ENCODE measurements around the gene NECTIN1.

NECTIN1 gene

GRCh38 chr11:119666061-119666460 lies 62.9 kb downstream of the NECTIN1 start:
- no peak for TF ChIP-seq POLR2AphosphoS5 (IDR thresholded peaks at IDR 0.05; ENCODE audit: low read depth)
- TF ChIP-seq SPI1 (IDR thresholded peaks at IDR 0.05; ENCODE audit: borderline replicate concordance, low read depth): no peak
- no peak for TF ChIP-seq GABPA (IDR thresholded peaks at IDR 0.05; ENCODE audit: low read depth)
- no peak for TF ChIP-seq REST (IDR thresholded peaks at IDR 0.05; ENCODE audit: insufficient replicate concordance, low read depth)
- no peak for TF ChIP-seq CTCF (IDR thresholded peaks at IDR 0.05; ENCODE audit: insufficient read depth, low read length)
- Histone ChIP-seq H3K27me3 (ENCODE audit: insufficient read depth, poor library complexity, severe bottlenecking) (no peaks in the 10 kb centered on the region), H3K4me3 (replicated peaks; ENCODE audit: insufficient read depth, low read length) (no peak overlapping the region), H3K27ac (replicated peaks) (no peak overlapping the region)
- no peak for DNase-seq (ENCODE audit: low read depth in 1 of 2, low spot score in 1 of 2)

- Histone ChIP-seq H3K27me3 (ENCODE audit: insufficient read depth, poor library complexity, severe bottlenecking) (no peaks in the 10 kb centered on the region), H3K27ac (replicated peaks) (no peak overlapping the region), H3K4me3 (replicated peaks; ENCODE audit: insufficient read depth, low read length) (no peak overlapping the region)
- DNase-seq (ENCODE audit: low read depth in 1 of 2, low spot score in 1 of 2): no peak
- TF ChIP-seq CTCF (IDR thresholded peaks at IDR 0.05; ENCODE audit: insufficient read depth, low read length): no peak
- no peak for TF ChIP-seq REST (IDR thresholded peaks at IDR 0.05; ENCODE audit: insufficient replicate concordance, low read depth)
- no peak for TF ChIP-seq GABPA (IDR thresholded peaks at IDR 0.05; ENCODE audit: low read depth)
- TF ChIP-seq POLR2AphosphoS5 (IDR thresholded peaks at IDR 0.05; ENCODE audit: low read depth): no peak
- no peak for TF ChIP-seq SPI1 (IDR thresholded peaks at IDR 0.05; ENCODE audit: borderline replicate concordance, low read depth)
These were observed 64.1 kb downstream of the NECTIN1 start for GRCh38 chr11:119664701-119665420.

- Histone ChIP-seq H3K27ac (replicated peaks) (no peak overlapping the region), H3K27me3 (ENCODE audit: insufficient read depth, poor library complexity, severe bottlenecking) (no peaks in the 10 kb centered on the region), H3K4me3 (replicated peaks; ENCODE audit: insufficient read depth, low read length) (no peak overlapping the region)
- no peak for DNase-seq (ENCODE audit: low read depth in 1 of 2, low spot score in 1 of 2)
- TF ChIP-seq GABPA (IDR thresholded peaks at IDR 0.05; ENCODE audit: low read depth): no peak
- TF ChIP-seq CTCF (IDR thresholded peaks at IDR 0.05; ENCODE audit: insufficient read depth, low read length): no peak
- no peak for TF ChIP-seq REST (IDR thresholded peaks at IDR 0.05; ENCODE audit: insufficient replicate concordance, low read depth)
- no peak for TF ChIP-seq POLR2AphosphoS5 (IDR thresholded peaks at IDR 0.05; ENCODE audit: low read depth)
- TF ChIP-seq SPI1 (IDR thresholded peaks at IDR 0.05; ENCODE audit: borderline replicate concordance, low read depth): no peak
These were observed 64.9 kb downstream of the NECTIN1 start for GRCh38 chr11:119664063-119664572.
